Body of pancreas (tissue), 4 donors: ENCODE data around the gene RNF125.

Source experiments
- CTCF ChIP-seq, 7 experiments: fragments of 450-650 bp in 4 of 7; fragments of 200-600 bp in 3 of 7; sonication (generic) in 3 of 7; IDR thresholded peaks; one replicate each; pipeline ENCODE4 v1.5.1; 2016 to 2019; ENCODE audit warnings: antibody characterized with exemption in 7 of 7
- POLR2A ChIP-seq, 3 donors: fragments of 450-650 bp; IDR thresholded peaks; one replicate each; pipeline ENCODE4 v1.6.1; 2016; ENCODE audit warnings: antibody characterized with exemption in 3 of 3, mild to moderate bottlenecking in 2 of 3

- no peak for TF ChIP-seq CTCF (IDR thresholded peaks at IDR 0.05)
- no peak for TF ChIP-seq POLR2A (IDR thresholded peaks at IDR 0.05)
These were observed 74.9 kb downstream of the RNF125 start for GRCh38 chr18:32093523-32093922.
